ENCODE measurements around the gene PPP2CA. TPM values are rescaled to one million over a fixed set of nuclear protein-coding genes. Genes with fewer than 3 reads are reported as not detected.
"Not testable (repeated sequence)": the region's sequence is repeated elsewhere in the genome, so short reads cannot be mapped to it uniquely, and the experiment has no call there.

Gene PPP2CA
- total RNA-seq, 4 donors from 2014 or later = 101 to 244 (median 132) TPM

GRCh38 chr5:134226441-134227192 is 744 bp upstream of the PPP2CA start:
- ATAC-seq (ENCODE audit: low FRiP score) (peak; percentile 53), DNase-seq (ENCODE audit: low spot score) (no peak)
- no peak for TF ChIP-seq CTCF (IDR thresholded peaks at IDR 0.05)

GRCh38 chr5:134224888-134225779 is 739 bp downstream of the PPP2CA start:
- peak; percentile 31 for ATAC-seq (ENCODE audit: low FRiP score)
- no peak for TF ChIP-seq CTCF (IDR thresholded peaks at IDR 0.05)

GRCh38 chr5:134223406-134224248 is 2.2 kb downstream of the PPP2CA start:
- ATAC-seq (ENCODE audit: low FRiP score) = no peak
- no peak for DNase-seq (ENCODE audit: low spot score)
- TF ChIP-seq CTCF (IDR thresholded peaks at IDR 0.05) = no peak

More at GRCh38 chr5:134224888-134225779, 739 bp downstream of the PPP2CA start:
- DNase-seq (ENCODE audit: low spot score) = no peak

GRCh38 chr5:134221690-134222089 is 4.2 kb downstream of the PPP2CA start:
- not testable (repeated sequence) for ATAC-seq (ENCODE audit: low FRiP score); DNase-seq (ENCODE audit: low spot score)

- DNase-seq (ENCODE audit: low spot score) (no peak), ATAC-seq (ENCODE audit: low FRiP score) (no peak)
- TF ChIP-seq CTCF (IDR thresholded peaks at IDR 0.05) = no peak
Observed at GRCh38 chr5:134215757-134216156, 10.1 kb downstream of the PPP2CA start.

- ATAC-seq (ENCODE audit: low FRiP score); DNase-seq (ENCODE audit: low spot score): not testable (repeated sequence)
Observed at GRCh38 chr5:134211263-134212031, 14.4 kb downstream of the PPP2CA start.

- ATAC-seq (ENCODE audit: low FRiP score) (no peak), DNase-seq (ENCODE audit: low spot score) (no peak)
- no peak for TF ChIP-seq CTCF (IDR thresholded peaks at IDR 0.05)
Observed at GRCh38 chr5:134209477-134210245, 16.2 kb downstream of the PPP2CA start.

Data from omental fat pad (tissue), 4 donors.